HCT116 (cell line): Measurements from ENCODE around the gene MMRN1. TPM values are rescaled to one million over a fixed set of nuclear protein-coding genes. Genes with fewer than 3 reads are reported as not detected.
"Not testable (repeated sequence)": the region's sequence is repeated elsewhere in the genome, so short reads cannot be mapped to it uniquely, and the experiment has no call there.

Experiments
- ATAC-seq: fragments of 200-7000 bp; cut with Tn5 transposase; 2 replicates; pipeline ENCODE4 v1.9.1; 2020; ENCODE audit warnings: mild to moderate bottlenecking, moderate library complexity
- BruUV-seq: library from RNA; stranded (reverse); fragments of 400-500 nt; replicated peaks from 2 replicates; lab custom pipeline; 2021; lab: Mats Ljungman, UMichigan
- CTCF ChIA-PET: fragments of 300-600 bp; sonication (Branson Sonifier 250); formaldehyde crosslinking; loops from one replicate; lab custom pipeline; 2021; ENCODE audit warnings: antibody characterized with exemption; lab: Charles Lee
- POLR2A ChIA-PET: fragments of 300-600, 350-600 bp; sonication (Branson Sonifier 250); formaldehyde crosslinking; loops from one replicate; lab custom pipeline; 2021; ENCODE audit warnings: antibody characterized with exemption; lab: Charles Lee
- RAD21 ChIA-PET, 2 experiments: fragments of 300-600 bp; sonication (Branson Sonifier 250); formaldehyde crosslinking; loops; one replicate each; lab custom pipeline; 2023; ENCODE audit warnings: low total read pairs in 2 of 2; ENCODE audit not compliant: uncharacterized antibody in 2 of 2, unreplicated experiment in 2 of 2, low non-redundant PET in 1 of 2; lab: Charles Lee
- DNase-seq: peaks from one replicate; pipeline ENCODE4 v3.0.0-alpha.2; 2010; ENCODE audit warnings: low read depth, low spot score
- H2AFZ ChIP-seq: fragments of 200-600 bp; shearing (Covaris generic), sonication (generic); 2 replicates; pipeline ENCODE4 v1.6.1; 2017; ENCODE audit warnings: low read depth, mixed run types, mixed read lengths, antibody characterized with exemption, low read length; ENCODE audit not compliant: poor library complexity, severe bottlenecking
- H3K27ac ChIP-seq: 2 replicates; pipeline ENCODE4 v1.5.1; 2012; ENCODE audit warnings: low read depth, low read length
- H3K27me3 ChIP-seq: fragments of 200-600 bp; sonication (generic); 2 replicates; pipeline ENCODE4 v1.6.1; 2016; ENCODE audit warnings: mixed run types, low read length, mixed read lengths; ENCODE audit not compliant: insufficient read depth
- H3K36me3 ChIP-seq, 2 experiments: fragments of 200-500 bp in 1 of 2; fragments of 200-600 bp in 1 of 2; sonication (Bioruptor generic) in 1 of 2; sonication (generic) in 1 of 2; 2 replicates each; pipeline versions ENCODE4 v1.5.1 to v1.6.1; 2014 to 2016; ENCODE audit warnings: low read length in 2 of 2, inconsistent platforms in 1 of 2, mixed read lengths in 1 of 2, mixed run types in 1 of 2; ENCODE audit not compliant: insufficient read depth in 2 of 2, control insufficient read depth in 1 of 2
- H3K4me1 ChIP-seq, 2 experiments: fragments of 200-600 bp in 1 of 2; sonication (generic) in 1 of 2; 2 replicates each; pipeline versions ENCODE4 v1.5.1 to v1.6.1; 2012 to 2017; ENCODE audit warnings: low read length in 2 of 2, inconsistent platforms in 1 of 2, mild to moderate bottlenecking in 1 of 2, mixed read lengths in 1 of 2, mixed run types in 1 of 2, moderate library complexity in 1 of 2; ENCODE audit not compliant: insufficient read depth in 2 of 2, control insufficient read depth in 1 of 2
- H3K4me2 ChIP-seq: fragments of 200-600 bp; sonication (generic); 2 replicates; pipeline ENCODE4 v1.6.1; 2017; ENCODE audit warnings: mixed run types, low read length, mixed read lengths
- H3K4me3 ChIP-seq, 2 experiments: fragments of 200-600 bp in 1 of 2; sonication (generic) in 1 of 2; replicated peaks in 1 of 2; 2 replicates each; pipeline ENCODE4 v1.5.1; 2011 to 2016; ENCODE audit warnings: low read length in 2 of 2, control low read depth in 1 of 2, low read depth in 1 of 2, mild to moderate bottlenecking in 1 of 2, mixed read lengths in 1 of 2, mixed run types in 1 of 2
- H3K79me2 ChIP-seq: fragments of 200-600 bp; sonication (generic); 2 replicates; pipeline ENCODE4 v1.6.1; 2017; ENCODE audit warnings: mild to moderate bottlenecking, mixed run types, low read length, moderate library complexity, mixed read lengths; ENCODE audit not compliant: insufficient read depth
- H3K9ac ChIP-seq: fragments of 200-600 bp; sonication (generic); 2 replicates; pipeline ENCODE4 v1.6.1; 2016; ENCODE audit warnings: low read length, mixed read lengths
- H3K9me2 ChIP-seq: fragments of 200-600 bp; sonication (generic), shearing (Covaris generic); 2 replicates; pipeline ENCODE4 v1.6.1; 2017; ENCODE audit warnings: mixed run types, mild to moderate bottlenecking, moderate library complexity; ENCODE audit not compliant: insufficient read depth
- H3K9me3 ChIP-seq, 2 experiments: fragments of 200-500 bp in 1 of 2; fragments of 200-600 bp in 1 of 2; sonication (Bioruptor generic) in 1 of 2; sonication (generic) in 1 of 2; 2 replicates each; pipeline ENCODE4 v1.6.1; 2014 to 2017; ENCODE audit warnings: low read length in 2 of 2, mixed read lengths in 2 of 2, inconsistent platforms in 1 of 2, low read depth in 1 of 2, mild to moderate bottlenecking in 1 of 2, mixed run types in 1 of 2, moderate library complexity in 1 of 2; ENCODE audit not compliant: control insufficient read depth in 1 of 2, insufficient read depth in 1 of 2
- H4K20me1 ChIP-seq: fragments of 200-600 bp; sonication (generic), shearing (Covaris generic); 2 replicates; pipeline ENCODE4 v1.6.1; 2017; ENCODE audit warnings: mixed run types, mild to moderate bottlenecking, moderate library complexity; ENCODE audit not compliant: insufficient read depth
- FOSL1 ChIP-seq: IDR thresholded peaks from 2 replicates; pipeline ENCODE4 v1.6.1; 2012; ENCODE audit warnings: low read depth
- RAD21 ChIP-seq: IDR thresholded peaks from 2 replicates; pipeline ENCODE4 v1.6.1; 2012; ENCODE audit warnings: low read depth, mild to moderate bottlenecking
- intact Hi-C: fragments of 100-400 bp; cut with micrococcal nuclease; formaldehyde crosslinking; loops from 2 replicates; pipeline ENCODE4 v1.10.0; 2022
- total RNA-seq: library from RNA; stranded (reverse); gene quantifications from one replicate; pipeline ENCODE4 v1.2.1, GENCODE V29; 2021; ENCODE audit not compliant: unreplicated experiment
- TF ChIP-seq, protein P1 (sequence below), 3 experiments: fragments of 200-600 bp in 1 of 3; sonication (generic) in 1 of 3; IDR thresholded peaks in 2 of 3; conservative IDR thresholded peaks in 1 of 3; 2 replicates each; pipeline ENCODE4 v1.5.1; 2012 to 2017; ENCODE audit warnings: low read depth in 2 of 3, low read length in 2 of 3, antibody characterized with exemption in 1 of 3, borderline replicate concordance in 1 of 3, control low read depth in 1 of 3, mild to moderate bottlenecking in 1 of 3, mixed read lengths in 1 of 3, mixed run types in 1 of 3, moderate library complexity in 1 of 3; ENCODE audit not compliant: insufficient read depth in 1 of 3

Gene MMRN1
- total RNA-seq, 1 experiment from 2014 or later = 0.12 TPM

DNA sequence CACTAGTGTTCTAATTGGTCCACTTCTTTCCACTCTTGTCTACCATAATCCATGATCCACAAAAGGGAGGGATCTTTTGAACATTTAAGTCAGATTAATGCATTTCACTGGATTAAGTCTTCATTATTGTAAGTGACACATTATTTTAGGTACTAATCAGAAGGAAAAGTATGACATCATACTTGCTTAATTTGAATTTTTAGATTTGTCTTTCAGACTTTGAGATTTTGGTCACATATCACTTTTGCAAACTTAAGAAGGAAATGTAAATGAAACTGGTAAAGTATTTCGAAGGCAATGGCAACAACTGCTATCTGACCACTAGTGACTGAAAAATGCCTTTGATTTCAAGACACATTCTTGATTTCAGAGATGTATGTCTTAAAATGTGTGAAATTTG is 5.2 kb downstream of the MMRN1 start:
- Histone ChIP-seq H4K20me1 (no peaks in the 10 kb centered on the region), H3K9me3 (no peaks in the 10 kb centered on the region), H3K9me2 (no peaks in the 10 kb centered on the region), H3K9ac (no peak overlapping the region), H3K4me1 (no peaks in the 10 kb centered on the region), H3K27ac (no peak overlapping the region), H3K36me3 (no peaks in the 10 kb centered on the region), H3K4me2 (no peak overlapping the region), H2AFZ (no peak overlapping the region), H3K4me3 (no peak overlapping the region), H3K79me2 (no peaks in the 10 kb centered on the region), H3K27me3 (no peaks in the 10 kb centered on the region)
- BruUV-seq = no TSS peak
- intact Hi-C loops = loop anchor here (2.0 to 10.0 kb wide), 4 partner anchors 258 to 675 kb away; no protein-coding TSS in a partner anchor
- no peak for DNase-seq
- ChIA-PET POLR2A (no interaction called here), RAD21 (no interaction called here), CTCF (no interaction called here)
- TF ChIP-seq FOSL1 = no peak
- ATAC-seq = no peak

DNA sequence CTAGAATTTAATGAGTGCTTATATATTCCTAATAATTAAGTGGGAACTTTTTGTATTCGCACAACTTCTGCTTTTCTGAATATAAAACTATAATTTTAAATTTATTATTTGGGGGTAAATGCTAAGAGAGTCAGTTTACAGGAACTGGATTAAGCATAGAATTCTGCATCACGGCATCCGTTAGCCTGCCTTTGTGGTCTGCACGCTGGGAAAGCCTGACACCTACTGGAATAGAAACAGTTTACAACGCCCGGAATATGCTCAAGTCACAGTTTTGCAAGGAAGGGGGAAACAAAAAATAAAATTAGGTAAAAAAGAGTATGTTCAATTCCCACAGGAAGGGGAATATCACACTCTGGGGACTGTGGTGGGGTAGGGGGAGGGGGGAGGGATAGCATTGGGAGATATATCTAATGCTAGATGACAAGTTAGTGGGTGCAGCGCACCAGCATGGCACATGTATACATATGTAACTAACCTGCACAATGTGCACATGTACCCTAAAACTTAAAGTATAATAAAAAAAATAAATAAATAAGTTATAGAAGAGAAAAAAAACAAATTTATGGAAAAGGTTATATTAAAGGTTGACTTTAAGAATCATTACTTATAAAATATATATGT is 7.3 kb downstream of the MMRN1 start:
- H3K9me3 ChIP-seq = not testable (repeated sequence)
- TF ChIP-seq RAD21 = peak; percentile 79
- TF ChIP-seq, protein P1, sequence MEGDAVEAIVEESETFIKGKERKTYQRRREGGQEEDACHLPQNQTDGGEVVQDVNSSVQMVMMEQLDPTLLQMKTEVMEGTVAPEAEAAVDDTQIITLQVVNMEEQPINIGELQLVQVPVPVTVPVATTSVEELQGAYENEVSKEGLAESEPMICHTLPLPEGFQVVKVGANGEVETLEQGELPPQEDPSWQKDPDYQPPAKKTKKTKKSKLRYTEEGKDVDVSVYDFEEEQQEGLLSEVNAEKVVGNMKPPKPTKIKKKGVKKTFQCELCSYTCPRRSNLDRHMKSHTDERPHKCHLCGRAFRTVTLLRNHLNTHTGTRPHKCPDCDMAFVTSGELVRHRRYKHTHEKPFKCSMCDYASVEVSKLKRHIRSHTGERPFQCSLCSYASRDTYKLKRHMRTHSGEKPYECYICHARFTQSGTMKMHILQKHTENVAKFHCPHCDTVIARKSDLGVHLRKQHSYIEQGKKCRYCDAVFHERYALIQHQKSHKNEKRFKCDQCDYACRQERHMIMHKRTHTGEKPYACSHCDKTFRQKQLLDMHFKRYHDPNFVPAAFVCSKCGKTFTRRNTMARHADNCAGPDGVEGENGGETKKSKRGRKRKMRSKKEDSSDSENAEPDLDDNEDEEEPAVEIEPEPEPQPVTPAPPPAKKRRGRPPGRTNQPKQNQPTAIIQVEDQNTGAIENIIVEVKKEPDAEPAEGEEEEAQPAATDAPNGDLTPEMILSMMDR (IDR thresholded peaks at IDR 0.05 in 2 of 3, conservative IDR thresholded peaks at IDR 0.05 in 1 of 3; ENCODE audit: borderline replicate concordance in 1 of 3, insufficient read depth in 1 of 3, low read depth in 2 of 3, low read length in 2 of 3) = peak; percentile 56 to 66 (median 66); a peak in 5 of 6 replicates
- TF ChIP-seq, all 23 proteins: peak for 2; not testable (repeated sequence) for 21
- POLR2A ChIA-PET, BruUV-seq, H3K9me2 ChIP-seq, H3K27ac ChIP-seq, H3K9ac ChIP-seq, H3K4me1 ChIP-seq, H3K4me2 ChIP-seq, H3K27me3 ChIP-seq, RAD21 ChIA-PET, H3K36me3 ChIP-seq, H4K20me1 ChIP-seq, H3K79me2 ChIP-seq, H3K4me3 ChIP-seq: not testable (repeated sequence)
- DNase-seq (peak; percentile 36), ATAC-seq (peak; percentile 94)
- H2AFZ ChIP-seq = peak overlapping the region; percentile 36
- CTCF ChIA-PET = interaction anchor here (1.0 to 1.7 kb wide), 2 partner anchors 244 to 464 kb away, joined by 3 to 5 read pairs; no protein-coding TSS in a partner anchor
- intact Hi-C loops = loop anchor here (1.0 to 10.0 kb wide), 6 partner anchors 241 to 677 kb away; no protein-coding TSS in a partner anchor
